ENCODE measurements around the gene MASTL.

DNA sequence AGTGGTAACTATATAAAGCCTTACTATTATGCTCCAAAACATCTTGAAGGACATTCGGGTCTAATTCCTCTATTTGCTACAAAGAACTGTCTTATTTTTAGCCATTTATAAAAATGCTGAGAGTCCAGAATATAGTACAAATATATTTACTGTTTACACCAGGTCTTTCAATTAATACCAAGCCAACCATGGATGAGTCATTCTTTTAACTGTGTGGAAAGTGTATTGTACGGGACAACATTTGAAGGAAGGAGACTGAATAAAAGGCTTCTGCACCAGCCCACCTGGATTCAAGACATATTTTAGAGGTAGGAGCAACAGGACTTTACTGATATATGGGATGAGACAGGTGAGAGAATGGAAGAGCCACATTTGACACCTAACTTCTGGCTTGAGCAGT lies 35.4 kb downstream of the MASTL start:
- TF ChIP-seq, protein P1, sequence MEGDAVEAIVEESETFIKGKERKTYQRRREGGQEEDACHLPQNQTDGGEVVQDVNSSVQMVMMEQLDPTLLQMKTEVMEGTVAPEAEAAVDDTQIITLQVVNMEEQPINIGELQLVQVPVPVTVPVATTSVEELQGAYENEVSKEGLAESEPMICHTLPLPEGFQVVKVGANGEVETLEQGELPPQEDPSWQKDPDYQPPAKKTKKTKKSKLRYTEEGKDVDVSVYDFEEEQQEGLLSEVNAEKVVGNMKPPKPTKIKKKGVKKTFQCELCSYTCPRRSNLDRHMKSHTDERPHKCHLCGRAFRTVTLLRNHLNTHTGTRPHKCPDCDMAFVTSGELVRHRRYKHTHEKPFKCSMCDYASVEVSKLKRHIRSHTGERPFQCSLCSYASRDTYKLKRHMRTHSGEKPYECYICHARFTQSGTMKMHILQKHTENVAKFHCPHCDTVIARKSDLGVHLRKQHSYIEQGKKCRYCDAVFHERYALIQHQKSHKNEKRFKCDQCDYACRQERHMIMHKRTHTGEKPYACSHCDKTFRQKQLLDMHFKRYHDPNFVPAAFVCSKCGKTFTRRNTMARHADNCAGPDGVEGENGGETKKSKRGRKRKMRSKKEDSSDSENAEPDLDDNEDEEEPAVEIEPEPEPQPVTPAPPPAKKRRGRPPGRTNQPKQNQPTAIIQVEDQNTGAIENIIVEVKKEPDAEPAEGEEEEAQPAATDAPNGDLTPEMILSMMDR (IDR thresholded peaks at IDR 0.05; ENCODE audit: borderline replicate concordance, extremely low read depth, low read length, poor library complexity, severe bottlenecking): no peak
- TF ChIP-seq EZH2 (IDR thresholded peaks at IDR 0.05; ENCODE audit: borderline replicate concordance, low read depth, low read length, severe bottlenecking): no peak
